Sigmoid colon (tissue), 7 donors: Measurements from ENCODE around the gene LHFPL6. TPM values are rescaled to one million over a fixed set of nuclear protein-coding genes. Genes with fewer than 3 reads are reported as not detected.
A peak's percentile ranks its signal among the peaks of the same experiment; 100 is the strongest.

ENCODE experiments used
- DNase-seq: peaks from one replicate; pipeline ENCODE4 v3.0.0-alpha.2; 2019
- H3K27ac ChIP-seq, 4 donors: fragments of 200-600 bp; sonication (generic); one replicate each; pipeline ENCODE4 v1.5.1; 2016 to 2019; ENCODE audit warnings: mild to moderate bottlenecking in 1 of 4
- H3K27me3 ChIP-seq, 3 donors: fragments of 200-600 bp; sonication (generic); one replicate each; pipeline ENCODE4 v1.5.1; 2019; ENCODE audit warnings: mild to moderate bottlenecking in 1 of 3
- H3K36me3 ChIP-seq, 4 donors: fragments of 200-600 bp; sonication (generic); one replicate each; pipeline ENCODE4 v1.5.1; 2016 to 2019
- H3K4me1 ChIP-seq, 4 donors: fragments of 200-600 bp; sonication (generic); one replicate each; pipeline ENCODE4 v1.5.1; 2017 to 2019
- H3K4me3 ChIP-seq, 4 donors: fragments of 200-600 bp; sonication (generic); one replicate each; pipeline ENCODE4 v1.5.1; 2017 to 2019; ENCODE audit warnings: mild to moderate bottlenecking in 2 of 4, moderate library complexity in 1 of 4
- H3K9me3 ChIP-seq, 4 donors: fragments of 200-600 bp in 3 of 4; sonication (generic) in 3 of 4; one replicate each; pipeline versions ENCODE4 v1.5.1 to v1.6.1; 2013 to 2019
- CTCF ChIP-seq, 4 experiments: fragments of 450-650 bp in 3 of 4; fragments of 200-600 bp in 1 of 4; IDR thresholded peaks; one replicate each; pipeline ENCODE4 v1.5.1; 2016 to 2019; ENCODE audit warnings: antibody characterized with exemption in 4 of 4, mild to moderate bottlenecking in 3 of 4, moderate library complexity in 2 of 4
- EP300 ChIP-seq, 4 donors: sonication (generic); formaldehyde crosslinking; IDR thresholded peaks; one replicate each; pipeline ENCODE4 v1.6.1; 2017; ENCODE audit warnings: antibody characterized with exemption in 4 of 4
- POLR2A ChIP-seq, 2 donors: fragments of 450-650 bp; IDR thresholded peaks; one replicate each; pipeline ENCODE4 v1.6.1; 2016; ENCODE audit warnings: antibody characterized with exemption in 2 of 2, mild to moderate bottlenecking in 2 of 2, moderate library complexity in 2 of 2
- POLR2AphosphoS5 ChIP-seq, 4 donors: sonication (generic); formaldehyde crosslinking; IDR thresholded peaks; one replicate each; pipeline ENCODE4 v1.6.1; 2017; ENCODE audit warnings: antibody characterized with exemption in 4 of 4
- WGBS, 2 donors: extraction: QIAGEN DNeasy Blood & Tissue Kit; methylation state at CpG; one replicate each; pipeline ENCODE4 v1.1.7; 2013; 5-methylcytosine and 5-hydroxymethylcytosine counted together
- intact Hi-C: fragments of 100-400 bp; cut with DNase I; formaldehyde crosslinking; loops from one replicate; pipeline ENCODE4 v1.15.1; 2023
- polyA plus RNA-seq, 3 donors: library from polyadenylated mRNA; stranded (reverse); fragments of 200-250 nt; gene quantifications; one replicate each; pipeline ENCODE4 v1.2.3, GENCODE V29; 2013
- total RNA-seq, 4 donors: library from RNA; depleted of rRNA; stranded (reverse); fragments of >200 nt; gene quantifications; one replicate each; pipeline ENCODE4 v1.1.0, GENCODE V29; 2016
- donor health status: healthy with polysubstance abuse.
- donor health status: Bipolar disorder and iron deficiency.
- donor health status: healthy.

Gene LHFPL6
- total and polyA plus RNA-seq, 7 donors: 2.5 to 69.2 (median 41.7) TPM

- Histone ChIP-seq H3K27me3 (no peaks in the 10 kb centered on the region), H3K27ac (peak overlapping the region in 1 of 4 donors; percentile 40), H3K36me3 (no peaks in the 10 kb centered on the region), H3K4me1 (peaks cover 0 to 60% (median 35%) of the 10 kb centered on the region in 4 donors), H3K9me3 (no peaks in the 10 kb centered on the region), H3K4me3 (peak overlapping the region in 2 of 4 donors; percentile 90 to 92)
- no peak for TF ChIP-seq EP300 (IDR thresholded peaks at IDR 0.05)
- TF ChIP-seq POLR2AphosphoS5 (IDR thresholded peaks at IDR 0.05): no peak
- no peak for TF ChIP-seq CTCF (IDR thresholded peaks at IDR 0.05)
- TF ChIP-seq POLR2A (IDR thresholded peaks at IDR 0.05): no peak
- intact Hi-C loops: loop anchor here (2.0 kb wide), 1 partner anchor 185 kb away; no protein-coding TSS in a partner anchor
- WGBS, 2 donors: 37 to 63% methylated on average over 1 of the region's 1 CpG
- DNase-seq: no peak
Measured at GRCh38 chr13:39599842-39600241, 3.2 kb downstream of the LHFPL6 start.

- peak overlapping the region in 2 of 4 donors; percentile 2 to 40 for H3K27ac ChIP-seq
- WGBS, 2 donors: 7 to 12% methylated on average over 1 of the region's 1 CpG
- H3K36me3 ChIP-seq: no peaks in the 10 kb centered on the region
- no peaks in the 10 kb centered on the region for H3K27me3 ChIP-seq
- peaks cover 0 to 60% (median 35%) of the 10 kb centered on the region in 4 donors for H3K4me1 ChIP-seq
- intact Hi-C loops: no loop called here
- peak overlapping the region in 2 of 4 donors; percentile 90 to 92 for H3K4me3 ChIP-seq
- TF ChIP-seq EP300 (IDR thresholded peaks at IDR 0.05) (no peak), POLR2AphosphoS5 (IDR thresholded peaks at IDR 0.05) (no peak), CTCF (IDR thresholded peaks at IDR 0.05) (no peak), POLR2A (IDR thresholded peaks at IDR 0.05) (no peak)
- DNase-seq: no peak
- no peaks in the 10 kb centered on the region for H3K9me3 ChIP-seq
Measured at GRCh38 chr13:39599012-39599411, 4.0 kb downstream of the LHFPL6 start.

GRCh38 chr13:39597838-39598237 is 5.2 kb downstream of the LHFPL6 start:
- Histone ChIP-seq H3K4me3 (no peak overlapping the region), H3K27ac (no peak overlapping the region), H3K4me1 (peaks cover 0 to 60% (median 29%) of the 10 kb centered on the region in 4 donors), H3K27me3 (no peaks in the 10 kb centered on the region), H3K36me3 (no peaks in the 10 kb centered on the region), H3K9me3 (no peaks in the 10 kb centered on the region)
- 80 to 87% methylated on average over 2 of the region's 2 CpGs for WGBS, 2 donors
- no peak for TF ChIP-seq POLR2AphosphoS5 (IDR thresholded peaks at IDR 0.05)
- TF ChIP-seq EP300 (IDR thresholded peaks at IDR 0.05): no peak
- TF ChIP-seq POLR2A (IDR thresholded peaks at IDR 0.05): no peak
- TF ChIP-seq CTCF (IDR thresholded peaks at IDR 0.05): no peak
- DNase-seq: no peak
- intact Hi-C loops: no loop called here

GRCh38 chr13:39596685-39597084 is 6.3 kb downstream of the LHFPL6 start:
- Histone ChIP-seq H3K9me3 (no peaks in the 10 kb centered on the region), H3K4me1 (peaks cover 0 to 55% (median 27%) of the 10 kb centered on the region in 4 donors), H3K27ac (no peak overlapping the region), H3K27me3 (no peaks in the 10 kb centered on the region), H3K4me3 (peak overlapping the region in 1 of 4 donors; percentile 4), H3K36me3 (no peaks in the 10 kb centered on the region)
- intact Hi-C loops: no loop called here
- TF ChIP-seq EP300 (IDR thresholded peaks at IDR 0.05) (no peak), CTCF (IDR thresholded peaks at IDR 0.05) (no peak), POLR2A (IDR thresholded peaks at IDR 0.05) (no peak), POLR2AphosphoS5 (IDR thresholded peaks at IDR 0.05) (no peak)
- DNase-seq: no peak
- WGBS, 2 donors: 75 to 83% methylated on average over 3 of the region's 3 CpGs

GRCh38 chr13:39596176-39596575 is 6.8 kb downstream of the LHFPL6 start:
- Histone ChIP-seq H3K36me3 (no peaks in the 10 kb centered on the region), H3K27ac (no peak overlapping the region), H3K9me3 (no peaks in the 10 kb centered on the region), H3K4me3 (no peak overlapping the region), H3K4me1 (peaks cover 0 to 54% (median 27%) of the 10 kb centered on the region in 4 donors), H3K27me3 (no peaks in the 10 kb centered on the region)
- no peak for DNase-seq
- TF ChIP-seq POLR2AphosphoS5 (IDR thresholded peaks at IDR 0.05): no peak
- no peak for TF ChIP-seq CTCF (IDR thresholded peaks at IDR 0.05)
- TF ChIP-seq EP300 (IDR thresholded peaks at IDR 0.05): no peak
- no peak for TF ChIP-seq POLR2A (IDR thresholded peaks at IDR 0.05)
- intact Hi-C loops: no loop called here
- WGBS, 2 donors: 81 to 87% methylated on average over 2 of the region's 2 CpGs
